Jurkat, Clone E6-1 (cell line): Measurements from ENCODE around the gene LYSET. TPM values are rescaled to one million over a fixed set of nuclear protein-coding genes. Genes with fewer than 3 reads are reported as not detected.
"Not testable (repeated sequence)": the region's sequence is repeated elsewhere in the genome, so short reads cannot be mapped to it uniquely, and the experiment has no call there.

ENCODE experiments used
- DNase-seq: peaks from one replicate; pipeline ENCODE4 v3.0.0-alpha.2; 2011; ENCODE audit warnings: low read depth, low spot score
- H3K4me3 ChIP-seq: 2 replicates; pipeline ENCODE4 v1.5.1; 2011; ENCODE audit warnings: mild to moderate bottlenecking, low read length, control low read depth, moderate library complexity
- polyA plus RNA-seq: library from polyadenylated mRNA; unstranded; fragments of >200 nt; gene quantifications from one replicate; pipeline ENCODE4 v1.2.1, GENCODE V29; 2012; ENCODE audit warnings: missing spikeins; ENCODE audit not compliant: insufficient read length, insufficient read depth

The LYSET gene
- polyA plus RNA-seq, result 24.7 TPM

GRCh38 chr14:93184391-93185348 lies at the start of gene LYSET, which contains the start of gene MOAP1:
Gene LYSET (plus strand): TSS chr14:93185317. CDS start chr14:93185406, 89 bp downstream.
Gene MOAP1 (minus strand): TSS chr14:93184897. CDS start chr14:93184242, 655 bp downstream.
- peak; percentile 75 for DNase-seq
- peak within 1 kb of the TSS; percentile 74 for H3K4me3 ChIP-seq

DNA sequence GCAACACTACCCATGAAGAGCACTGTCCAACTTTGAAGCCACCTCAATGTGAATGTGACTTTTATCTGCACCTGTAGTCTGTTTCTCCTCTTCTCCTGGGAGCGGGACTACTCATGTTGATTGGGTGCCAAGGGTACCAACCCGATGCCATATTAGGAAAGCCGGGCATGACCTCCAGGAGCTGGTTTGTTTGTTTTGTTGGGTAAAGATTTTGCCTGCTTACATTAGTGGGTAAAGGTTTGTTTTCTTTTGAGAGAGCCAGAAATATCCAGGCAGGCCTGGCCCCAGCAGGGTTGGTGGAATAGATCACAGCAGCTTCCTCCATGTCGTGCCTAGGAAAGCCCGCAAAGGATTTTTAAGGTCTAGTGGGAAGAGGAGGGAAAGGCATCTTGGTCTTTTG lies 49.7 kb upstream of the LYSET start:
- H3K4me3 ChIP-seq, result no peak overlapping the region
- DNase-seq, result no peak

DNA sequence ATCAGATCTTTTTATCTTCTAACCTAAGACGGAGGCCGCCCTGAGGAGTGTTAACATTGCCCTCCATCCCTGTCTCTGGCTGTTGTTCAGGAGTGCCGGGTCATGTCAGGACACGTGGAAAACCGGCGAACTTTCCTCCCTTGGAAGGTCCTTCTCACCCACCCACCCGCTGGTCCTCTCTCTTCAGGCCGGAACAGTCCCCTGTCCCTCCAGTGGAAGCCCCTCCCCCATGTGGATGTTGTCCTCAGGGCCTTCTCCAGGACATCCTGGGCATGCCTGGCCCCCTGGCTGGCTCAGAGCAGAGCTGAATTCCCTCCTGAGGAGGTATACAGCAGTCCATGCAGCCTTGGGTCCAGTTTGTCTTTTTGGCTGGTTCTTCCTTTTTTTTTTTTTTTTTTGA lies 49.1 kb upstream of the LYSET start:
- no peak for DNase-seq
- H3K4me3 ChIP-seq, result no peak overlapping the region

GRCh38 chr14:93136508-93136907 lies 48.6 kb upstream of the LYSET start:
- not testable (repeated sequence) for DNase-seq, H3K4me3 ChIP-seq

GRCh38 chr14:93137864-93138263 lies 47.3 kb upstream of the LYSET start:
- H3K4me3 ChIP-seq, result no peak overlapping the region
- no peak for DNase-seq

DNA sequence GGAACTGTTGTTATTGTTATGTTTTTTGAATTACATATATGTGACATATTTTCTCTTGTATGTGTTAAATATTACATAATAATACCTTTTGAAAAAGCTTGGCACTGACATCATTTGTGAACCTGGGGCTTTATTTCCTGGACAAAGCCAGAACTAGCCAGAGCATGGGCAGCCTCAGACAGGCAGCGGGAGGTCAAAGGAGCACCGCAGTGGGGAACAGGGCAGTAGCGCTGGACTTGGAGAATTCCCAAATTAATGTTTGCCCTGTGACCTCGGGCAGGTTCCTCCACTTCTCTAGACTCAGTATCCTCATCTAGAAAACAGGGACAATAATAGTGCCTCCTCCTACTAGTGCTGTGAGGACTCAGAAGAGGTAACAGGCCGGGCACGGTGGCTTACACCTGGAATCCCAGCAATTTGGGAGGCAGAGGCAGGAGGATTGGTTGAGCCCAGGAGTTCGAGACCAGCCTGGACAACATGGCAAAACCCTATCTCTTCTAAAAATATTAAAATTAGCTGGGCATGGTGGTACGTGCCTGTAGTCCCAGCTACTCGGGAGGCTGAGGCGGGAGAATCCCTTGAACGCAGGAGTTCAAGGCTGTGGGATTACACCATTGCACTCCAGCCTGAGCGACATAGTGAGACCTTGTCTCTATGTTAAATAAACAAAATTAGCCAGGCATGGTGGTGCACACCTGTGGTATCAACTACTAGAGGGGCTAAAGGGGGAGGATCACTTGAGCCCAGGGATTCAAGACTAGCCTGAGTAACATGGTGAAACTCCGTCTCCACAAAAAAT lies 42.1 kb upstream of the LYSET start:
- no peak for DNase-seq
- H3K4me3 ChIP-seq, result no peak overlapping the region

- no peak overlapping the region for H3K4me3 ChIP-seq
- no peak for DNase-seq
These were observed 39.0 kb upstream of the LYSET start for GRCh38 chr14:93146119-93146518.

DNA sequence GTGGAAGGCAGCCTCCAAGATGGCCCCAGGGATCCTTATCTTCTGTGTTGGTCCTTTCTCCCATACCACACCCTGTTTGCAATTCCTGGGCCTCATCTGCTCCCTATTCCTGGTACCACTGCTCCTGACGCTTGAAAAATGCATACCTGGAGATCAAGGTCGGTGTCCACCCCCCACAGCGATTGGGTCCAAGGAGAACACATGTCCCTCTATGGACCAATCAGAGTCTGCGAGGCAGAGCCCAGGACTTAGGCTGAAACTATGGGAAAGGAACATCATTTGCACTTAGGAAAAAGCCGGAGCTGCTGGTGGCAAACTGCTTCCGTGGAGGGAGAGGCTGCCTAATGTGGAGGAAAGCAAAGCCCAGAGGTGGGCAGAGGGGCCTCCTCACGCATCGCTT lies 36.1 kb upstream of the LYSET start:
- DNase-seq, result no peak
- H3K4me3 ChIP-seq, result no peak overlapping the region

- no peak overlapping the region for H3K4me3 ChIP-seq
- peak; percentile 41 for DNase-seq
These were observed 34.6 kb upstream of the LYSET start for GRCh38 chr14:93150227-93151208.

DNA sequence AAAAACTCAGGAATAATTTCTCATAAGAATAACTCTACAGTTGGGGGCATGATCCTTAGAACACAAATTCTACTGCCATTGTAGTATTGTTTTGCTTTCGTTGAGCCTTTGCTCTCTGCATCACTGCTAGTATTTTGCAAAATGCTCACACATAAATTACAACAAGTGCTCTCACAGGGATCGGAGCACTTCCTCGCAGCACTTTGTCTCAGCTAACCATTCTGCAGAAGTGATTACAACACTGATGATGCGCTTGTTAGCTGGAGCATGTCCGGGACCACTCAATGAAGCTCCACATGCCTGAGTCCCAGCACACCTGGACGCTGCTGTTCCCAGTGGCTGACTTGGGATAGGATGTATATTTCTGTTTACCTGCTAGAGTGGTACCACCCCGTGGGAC lies 32.0 kb upstream of the LYSET start:
- H3K4me3 ChIP-seq, result no peak overlapping the region
- no peak for DNase-seq

GRCh38 chr14:93155667-93156066 lies 29.4 kb upstream of the LYSET start:
- DNase-seq, result no peak
- no peak overlapping the region for H3K4me3 ChIP-seq

- H3K4me3 ChIP-seq, result no peak overlapping the region
- no peak for DNase-seq
These were observed 28.3 kb upstream of the LYSET start for GRCh38 chr14:93156693-93157369.

DNA sequence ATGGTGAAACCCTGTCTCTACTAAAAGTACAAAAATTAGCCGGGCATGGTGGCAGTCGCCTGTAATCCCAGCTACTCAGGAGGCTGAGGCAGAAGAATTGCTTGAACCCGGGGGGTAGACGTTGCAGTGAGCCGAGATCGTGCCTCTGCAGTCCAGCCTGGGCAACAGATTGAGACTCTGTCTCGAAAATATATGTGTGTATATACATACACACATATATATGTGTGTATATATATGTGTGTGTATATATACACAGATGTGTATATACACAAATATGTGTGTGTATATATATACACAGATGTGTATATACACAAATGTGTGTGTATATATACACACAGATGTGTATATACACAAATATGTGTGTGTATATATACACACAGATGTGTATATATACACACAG lies 26.8 kb upstream of the LYSET start:
- DNase-seq, H3K4me3 ChIP-seq: not testable (repeated sequence)

DNA sequence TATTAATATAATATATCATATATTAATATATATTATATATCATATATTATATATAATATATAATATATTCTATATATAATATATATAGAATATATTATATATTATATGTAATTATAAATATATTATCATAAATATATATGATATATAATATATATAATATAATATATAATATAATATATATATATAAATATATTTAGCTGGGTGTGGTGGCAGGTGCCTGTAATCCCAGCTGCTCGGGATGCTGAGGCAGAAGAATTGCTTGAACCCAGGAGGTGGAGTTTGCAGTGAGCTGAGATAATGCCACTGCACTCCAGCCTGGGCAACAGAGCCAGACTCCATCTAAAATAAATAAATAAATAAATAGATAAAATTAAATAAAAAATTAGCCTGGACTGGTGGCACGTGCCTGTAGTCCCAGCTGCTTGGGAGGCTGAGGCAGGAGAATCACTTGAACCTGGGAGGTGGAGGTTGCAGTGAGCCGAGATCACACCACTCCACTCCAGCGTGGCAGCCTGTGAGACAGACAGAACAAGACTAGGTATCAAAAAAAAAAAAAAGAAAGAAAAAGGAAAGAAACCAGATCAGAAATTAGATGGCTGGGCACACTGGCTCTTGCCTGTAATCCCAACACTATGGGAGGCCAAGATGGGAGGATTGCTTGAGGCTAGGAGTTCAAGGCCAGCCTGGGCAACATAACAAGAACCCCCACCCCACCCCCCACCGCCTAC lies 25.3 kb upstream of the LYSET start:
- not testable (repeated sequence) for DNase-seq, H3K4me3 ChIP-seq

GRCh38 chr14:93160353-93160801 lies 24.7 kb upstream of the LYSET start:
- no peak overlapping the region for H3K4me3 ChIP-seq
- DNase-seq, result no peak

DNA sequence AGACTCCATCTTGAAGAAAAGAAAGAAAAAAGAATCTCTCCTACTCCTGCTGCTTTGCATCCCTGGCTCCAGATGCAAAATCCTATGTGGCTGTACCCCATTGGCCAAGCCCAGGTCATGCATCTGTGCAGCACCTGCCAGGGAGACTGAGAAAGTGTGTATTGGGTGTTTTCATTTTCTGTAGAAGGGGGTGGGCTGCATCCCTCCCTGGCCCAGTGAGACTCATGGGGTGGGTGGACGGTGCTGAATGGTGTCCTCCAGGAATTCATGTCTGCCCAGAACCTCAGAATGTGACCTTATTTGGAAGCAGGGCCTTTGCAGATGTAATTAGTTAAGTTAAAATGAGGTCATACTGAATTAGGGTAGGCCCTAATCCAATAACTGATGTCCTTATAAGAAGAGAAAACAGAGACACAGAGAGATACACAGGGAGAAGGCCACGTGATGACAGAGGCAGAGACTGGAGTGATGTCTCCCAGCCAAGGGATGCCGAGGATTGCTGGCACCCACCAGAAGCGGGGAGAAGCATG lies 23.6 kb upstream of the LYSET start:
- H3K4me3 ChIP-seq, result no peak overlapping the region
- no peak for DNase-seq

GRCh38 chr14:93163564-93163963 lies 21.6 kb upstream of the LYSET start:
- no peak for DNase-seq
- H3K4me3 ChIP-seq, result no peak overlapping the region
